GM21447 (cell line): Measurements from ENCODE around the gene CD80.
"Not testable (repeated sequence)": the region's sequence is repeated elsewhere in the genome, so short reads cannot be mapped to it uniquely, and the experiment has no call there.

ENCODE experiments used
- ATAC-seq: cut with Tn5 transposase; IDR thresholded peaks from one replicate; pipeline ENCODE4 v1.9.1; 2021; ENCODE audit not compliant: unreplicated experiment

The CD80 gene

GRCh38 chr3:119585208-119585607 lies 25.8 kb upstream of the CD80 start:
- no peak for ATAC-seq

- peak; percentile 36 for ATAC-seq
Measured at GRCh38 chr3:119582178-119582577, 22.8 kb upstream of the CD80 start.

DNA sequence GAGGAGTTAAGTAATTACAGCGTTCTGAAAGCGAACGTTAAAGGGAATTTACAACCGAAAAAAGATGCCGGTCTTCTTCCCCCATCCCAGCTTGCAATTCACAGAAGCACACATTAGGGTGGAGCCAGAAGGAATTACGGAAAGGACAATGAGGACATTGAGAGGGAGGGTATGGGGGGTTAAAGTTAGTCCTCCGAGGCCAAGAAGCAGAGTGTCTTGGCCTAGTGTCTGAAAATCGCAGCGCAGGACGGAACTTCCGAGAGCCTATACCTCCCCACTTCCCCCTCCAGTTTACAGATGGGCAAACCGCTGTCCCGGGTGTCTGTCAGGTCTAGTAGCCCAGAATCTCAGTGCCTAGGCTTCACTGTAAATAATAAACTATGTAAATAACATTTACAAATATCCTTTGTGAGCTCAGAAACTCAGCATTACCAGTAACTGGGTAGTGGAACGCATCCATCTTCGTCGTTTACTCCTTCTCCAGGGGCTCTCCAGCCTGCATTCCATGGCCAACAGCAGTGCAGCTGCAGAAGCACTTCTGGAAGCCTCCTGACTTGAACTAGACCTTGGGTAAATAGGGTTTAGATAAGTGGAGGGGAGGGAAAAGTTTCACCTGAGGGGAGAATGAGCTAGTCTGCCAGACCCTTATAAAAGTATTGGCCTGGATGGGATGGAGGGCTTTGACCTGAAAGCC lies 20.8 kb upstream of the CD80 start:
- peak; percentile 78 for ATAC-seq

- ATAC-seq, result peak; percentile 55
Measured at GRCh38 chr3:119579366-119580066, 20.1 kb upstream of the CD80 start, which contains the start of gene ADPRH. Gene ADPRH (plus strand): TSS chr3:119579492. CDS start chr3:119582170, 2,678 bp downstream.

GRCh38 chr3:119575507-119575906 lies 16.1 kb upstream of the CD80 start:
- ATAC-seq, result no peak

GRCh38 chr3:119571688-119572087 lies 12.3 kb upstream of the CD80 start:
- no peak for ATAC-seq

DNA sequence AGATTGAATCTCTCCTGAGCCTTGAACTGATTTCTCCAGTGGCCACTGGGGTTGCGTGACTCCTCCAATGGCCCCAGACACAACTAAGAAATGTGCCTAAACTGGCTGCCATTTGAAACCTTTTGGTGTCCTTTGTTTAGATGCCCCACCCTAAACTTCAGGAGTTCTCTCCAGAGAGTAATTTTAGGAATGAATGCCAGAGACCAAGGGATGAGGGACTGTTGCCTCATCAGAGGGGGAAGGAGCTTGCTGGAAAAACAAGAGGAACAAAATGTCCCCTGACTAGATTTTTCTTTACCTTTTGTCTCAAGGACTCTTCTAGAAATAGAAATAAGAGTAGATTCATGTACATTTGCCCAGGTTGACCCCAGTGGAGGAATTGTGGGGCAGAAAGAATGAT lies 11.8 kb upstream of the CD80 start:
- ATAC-seq, result no peak

- peak; percentile 83 for ATAC-seq
Measured at GRCh38 chr3:119570229-119570628, 10.8 kb upstream of the CD80 start.

- ATAC-seq, result no peak
Measured at GRCh38 chr3:119569156-119569555, 9.7 kb upstream of the CD80 start.

DNA sequence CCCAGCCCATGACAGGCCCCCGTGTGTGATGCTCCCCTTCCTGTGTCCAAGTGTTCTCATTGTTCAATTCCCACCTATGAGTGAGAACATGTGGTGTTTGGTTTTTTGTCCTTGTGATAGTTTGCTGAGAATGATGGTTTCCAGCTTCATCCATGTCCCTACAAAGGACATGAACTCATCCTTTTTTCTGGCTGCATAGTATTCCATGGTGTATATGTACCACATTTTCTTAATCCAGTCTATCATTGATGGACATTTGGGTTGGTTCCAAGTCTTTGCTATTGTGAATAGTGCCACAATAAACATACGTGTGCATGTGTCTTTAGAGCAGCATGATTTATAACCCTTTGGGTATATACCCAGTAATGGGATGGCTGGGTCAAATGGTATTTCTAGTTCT lies 3.9 kb upstream of the CD80 start:
- ATAC-seq, result not testable (repeated sequence)

DNA sequence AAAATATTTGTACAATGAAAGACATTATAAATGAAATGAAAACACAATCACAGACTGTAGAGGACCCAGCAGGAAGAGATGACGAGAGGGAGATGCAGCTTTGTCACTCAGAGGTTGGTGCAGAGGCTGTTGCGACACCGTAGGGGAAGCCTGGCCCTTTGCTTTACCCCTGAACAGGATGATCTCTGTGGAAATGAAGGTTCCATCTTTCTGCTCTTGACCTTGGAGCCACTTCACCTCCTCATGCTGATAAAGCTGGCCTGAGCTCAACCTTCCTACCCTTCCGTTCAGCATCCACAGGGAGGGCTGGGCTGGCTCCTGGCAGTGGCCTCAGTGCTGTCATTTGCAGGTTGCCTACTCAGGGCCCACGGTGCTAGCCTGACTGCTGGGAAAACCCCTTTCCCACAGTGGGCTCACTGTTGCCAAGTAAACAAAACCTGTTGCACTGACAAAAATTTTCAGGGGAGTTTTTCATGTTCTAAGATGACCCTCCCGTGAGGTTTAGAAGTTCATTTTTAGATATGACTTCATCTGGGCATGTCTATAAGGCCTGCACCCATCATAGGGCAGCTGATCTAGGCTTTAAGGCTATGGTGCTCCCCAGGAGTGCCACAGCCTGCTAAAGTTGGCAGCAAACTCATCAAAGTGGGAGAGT lies 3.0 kb upstream of the CD80 start:
- ATAC-seq, result peak; percentile 67

DNA sequence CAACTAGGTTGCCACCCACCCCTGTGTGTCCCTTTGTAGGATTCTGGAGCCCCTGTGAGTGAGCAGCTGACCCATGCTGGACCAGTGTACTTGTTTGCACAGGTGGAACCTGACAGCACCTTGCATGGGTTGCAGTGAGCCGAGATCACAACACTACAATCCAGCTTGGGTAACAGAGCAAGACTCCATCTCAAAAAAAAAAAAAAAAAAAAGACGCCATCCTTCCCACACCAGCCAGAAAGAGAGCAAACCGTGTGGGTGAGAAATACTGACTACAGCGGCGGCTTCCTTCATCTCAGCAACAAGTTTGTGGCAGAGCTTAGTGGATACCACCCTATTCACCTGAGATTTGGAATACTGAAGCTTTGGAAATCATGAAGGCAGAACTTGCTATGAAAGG lies 746 bp upstream of the CD80 start:
- no peak for ATAC-seq

DNA sequence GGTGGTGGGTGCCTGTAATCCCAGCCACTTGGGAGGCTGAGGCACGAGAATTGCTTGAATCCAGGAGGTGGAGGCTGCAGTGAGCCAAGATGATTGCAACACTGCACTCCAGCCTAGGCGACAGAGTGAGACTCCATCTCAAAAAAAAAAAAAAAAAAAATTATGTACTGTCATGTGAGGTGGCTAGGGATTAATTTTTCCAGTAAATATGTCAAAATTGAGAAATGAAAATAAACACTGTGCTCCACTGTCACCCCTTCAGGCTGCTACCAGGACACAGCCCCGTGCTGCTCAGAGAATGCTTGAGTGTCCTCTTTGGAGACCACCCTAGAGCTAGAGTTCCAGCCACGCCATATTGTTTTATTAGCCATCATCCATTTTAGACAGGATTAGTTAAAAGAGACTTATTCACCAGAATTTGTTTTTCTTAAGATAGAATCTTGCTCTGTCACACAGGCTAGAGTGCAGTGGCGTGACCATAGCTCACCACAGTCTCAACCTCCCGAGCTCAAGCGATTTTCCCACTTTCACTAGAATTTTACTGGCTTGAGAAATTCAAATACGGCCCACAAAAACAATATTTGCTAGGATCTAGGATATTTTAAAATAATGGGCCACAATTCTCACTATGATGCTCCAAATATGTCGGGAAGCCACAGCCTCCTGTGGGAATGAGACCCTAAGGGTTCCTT lies 642 bp downstream of the CD80 start:
- ATAC-seq, result no peak

- ATAC-seq, result no peak
Measured at GRCh38 chr3:119557877-119558269, 1.5 kb downstream of the CD80 start.

DNA sequence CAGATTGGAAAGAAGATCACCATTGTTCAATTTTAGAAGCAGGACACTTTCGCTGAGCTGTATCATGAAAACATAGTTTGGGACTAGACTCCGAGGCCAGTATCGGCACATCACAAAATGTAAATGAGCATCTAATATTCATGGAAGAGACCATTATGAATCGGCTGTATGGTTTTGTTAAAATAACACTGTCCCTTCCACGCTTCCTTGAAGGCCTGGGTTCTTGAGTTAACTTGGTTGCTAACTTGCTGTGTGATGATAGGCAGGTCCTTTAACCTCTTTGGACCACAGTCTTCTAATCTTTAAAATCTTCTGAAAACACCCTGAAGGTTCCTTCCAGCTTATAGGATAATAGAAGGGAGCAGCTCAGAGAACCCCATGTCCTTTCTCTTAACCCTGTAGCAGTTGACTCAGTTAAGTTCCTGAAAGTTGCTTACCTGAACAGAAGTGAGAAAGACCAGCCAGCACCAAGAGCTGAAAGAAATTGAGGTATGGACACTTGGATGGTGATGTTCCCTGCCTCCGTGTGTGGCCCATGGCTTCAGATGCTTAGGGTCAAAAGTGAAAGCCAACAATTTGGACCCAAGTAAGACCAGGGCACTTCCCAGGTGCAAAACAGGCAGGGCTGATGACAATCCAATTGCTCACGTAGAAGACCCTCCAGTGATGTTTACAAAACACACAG lies 2.1 kb downstream of the CD80 start:
- no peak for ATAC-seq

- ATAC-seq, result no peak
Measured at GRCh38 chr3:119555929-119556328, 3.5 kb downstream of the CD80 start.

GRCh38 chr3:119555309-119555735 lies 4.1 kb downstream of the CD80 start:
- ATAC-seq, result no peak

- ATAC-seq, result no peak
Measured at GRCh38 chr3:119553823-119554415, 5.5 kb downstream of the CD80 start.

- not testable (repeated sequence) for ATAC-seq
Measured at GRCh38 chr3:119552928-119553327, 6.5 kb downstream of the CD80 start.

DNA sequence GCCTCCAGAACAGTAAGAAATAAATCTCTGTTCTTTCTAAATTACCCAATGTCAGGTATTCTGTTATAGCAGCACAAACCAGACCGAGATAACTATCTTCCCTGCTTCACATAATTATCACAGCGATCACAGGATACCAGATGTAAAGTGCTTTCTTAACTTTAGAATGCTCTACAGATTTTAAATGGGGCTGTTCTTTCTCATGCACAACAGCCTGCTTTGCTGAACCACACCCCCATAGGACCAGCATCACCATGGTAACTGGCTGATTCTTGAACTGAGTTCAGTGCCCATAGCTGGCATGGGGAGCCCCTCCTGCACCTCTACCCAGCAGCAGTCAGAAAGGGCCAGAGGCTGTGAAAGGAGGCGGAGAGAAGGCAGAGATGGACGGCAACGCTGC lies 7.8 kb downstream of the CD80 start:
- no peak for ATAC-seq
